Measurements from ENCODE around the gene MYEOV.
A peak's percentile ranks its signal among the peaks of the same experiment; 100 is the strongest.

The MYEOV gene

GRCh38 chr11:69319255-69320106 is 25.5 kb downstream of the MYEOV start:
- no peak for DNase-seq

GRCh38 chr11:69320326-69320725 is 26.4 kb downstream of the MYEOV start:
- no peak for DNase-seq

- DNase-seq: no peak
Measured at GRCh38 chr11:69320756-69321741, 27.1 kb downstream of the MYEOV start.

- no peak for DNase-seq
Measured at GRCh38 chr11:69321877-69322361, 28.0 kb downstream of the MYEOV start.

- DNase-seq: no peak
Measured at GRCh38 chr11:69325446-69325845, 31.5 kb downstream of the MYEOV start.

GRCh38 chr11:69326622-69327219 is 32.8 kb downstream of the MYEOV start:
- no peak for DNase-seq

- no peak for DNase-seq
Measured at GRCh38 chr11:69327741-69328191, 33.8 kb downstream of the MYEOV start.

GRCh38 chr11:69328231-69328630 is 34.3 kb downstream of the MYEOV start:
- no peak for DNase-seq

GRCh38 chr11:69329581-69329980 is 35.6 kb downstream of the MYEOV start:
- no peak for DNase-seq

- no peak for DNase-seq
Measured at GRCh38 chr11:69330330-69330729, 36.4 kb downstream of the MYEOV start.

GRCh38 chr11:69333149-69333710 is 39.3 kb downstream of the MYEOV start:
- DNase-seq: no peak

GRCh38 chr11:69333879-69334278 is 39.9 kb downstream of the MYEOV start:
- DNase-seq: no peak

- DNase-seq: no peak
Measured at GRCh38 chr11:69335007-69335780, 41.2 kb downstream of the MYEOV start.

- DNase-seq: no peak
Measured at GRCh38 chr11:69335781-69336405, 41.9 kb downstream of the MYEOV start.

GRCh38 chr11:69337211-69337721 is 43.3 kb downstream of the MYEOV start:
- DNase-seq: no peak

GRCh38 chr11:69339041-69339733 is 45.2 kb downstream of the MYEOV start:
- DNase-seq: peak; percentile 2

GRCh38 chr11:69339983-69340565 is 46.1 kb downstream of the MYEOV start:
- DNase-seq: no peak

GRCh38 chr11:69342588-69343330 is 48.8 kb downstream of the MYEOV start:
- DNase-seq: peak; percentile 3

Measured in activated CD4-positive, alpha-beta T cell treated with anti-CD3 and anti-CD28 coated beads for 1 hour (primary cell).